ENCODE results near the gene STEAP1.

The STEAP1 gene

DNA sequence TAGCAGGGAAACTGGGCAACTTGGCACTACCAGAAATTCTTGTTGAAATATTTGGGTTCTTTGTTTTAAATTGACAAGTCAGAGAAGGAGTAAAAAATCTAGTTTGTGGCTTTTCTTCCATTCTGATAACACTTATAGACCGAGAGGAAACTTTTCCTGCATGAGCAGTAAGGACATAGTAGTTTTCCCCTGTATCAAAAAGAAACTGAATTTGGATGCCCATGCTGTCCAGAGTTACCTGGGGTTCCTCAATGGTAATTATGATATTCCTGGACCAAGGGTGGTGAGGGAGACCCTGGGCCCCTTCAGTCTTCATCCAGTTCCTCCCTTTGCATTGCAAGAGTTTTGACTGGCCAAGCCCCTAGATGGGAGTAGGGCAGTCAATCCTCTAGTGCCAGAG, 37.4 kb downstream of the STEAP1 start:
- Histone ChIP-seq H3K27me3 (ENCODE audit: control insufficient read depth, low read length) (no peaks in the 10 kb centered on the region), H3K79me2 (ENCODE audit: control insufficient read depth, low read length) (no peaks in the 10 kb centered on the region), H3K4me2 (ENCODE audit: low read length) (no peak overlapping the region), H3K9me2 (replicated peaks; ENCODE audit: control insufficient read depth, low read length) (no peaks in the 10 kb centered on the region), H3K4me3 (ENCODE audit: low read length) (no peak overlapping the region), H3K36me3 (ENCODE audit: control insufficient read depth, low read length) (no peaks in the 10 kb centered on the region), H3K4me1 (ENCODE audit: control insufficient read depth, low read length) (no peaks in the 10 kb centered on the region), H3F3A (ENCODE audit: control insufficient read depth, insufficient read depth) (no peaks in the 10 kb centered on the region), H4K20me1 (ENCODE audit: control insufficient read depth, insufficient read depth, low read depth, low read length) (no peaks in the 10 kb centered on the region), H3K9me3 (ENCODE audit: control insufficient read depth, insufficient read depth, low read length) (peaks cover 20% of the 10 kb centered on the region), H3K27ac (ENCODE audit: low read depth, low read length) (no peak overlapping the region)
- TF ChIP-seq, protein P1, sequence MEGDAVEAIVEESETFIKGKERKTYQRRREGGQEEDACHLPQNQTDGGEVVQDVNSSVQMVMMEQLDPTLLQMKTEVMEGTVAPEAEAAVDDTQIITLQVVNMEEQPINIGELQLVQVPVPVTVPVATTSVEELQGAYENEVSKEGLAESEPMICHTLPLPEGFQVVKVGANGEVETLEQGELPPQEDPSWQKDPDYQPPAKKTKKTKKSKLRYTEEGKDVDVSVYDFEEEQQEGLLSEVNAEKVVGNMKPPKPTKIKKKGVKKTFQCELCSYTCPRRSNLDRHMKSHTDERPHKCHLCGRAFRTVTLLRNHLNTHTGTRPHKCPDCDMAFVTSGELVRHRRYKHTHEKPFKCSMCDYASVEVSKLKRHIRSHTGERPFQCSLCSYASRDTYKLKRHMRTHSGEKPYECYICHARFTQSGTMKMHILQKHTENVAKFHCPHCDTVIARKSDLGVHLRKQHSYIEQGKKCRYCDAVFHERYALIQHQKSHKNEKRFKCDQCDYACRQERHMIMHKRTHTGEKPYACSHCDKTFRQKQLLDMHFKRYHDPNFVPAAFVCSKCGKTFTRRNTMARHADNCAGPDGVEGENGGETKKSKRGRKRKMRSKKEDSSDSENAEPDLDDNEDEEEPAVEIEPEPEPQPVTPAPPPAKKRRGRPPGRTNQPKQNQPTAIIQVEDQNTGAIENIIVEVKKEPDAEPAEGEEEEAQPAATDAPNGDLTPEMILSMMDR (IDR thresholded peaks at IDR 0.05; ENCODE audit: low read depth, low read length, poor library complexity, severe bottlenecking) = no peak
- no peak for TF ChIP-seq EZH2phosphoT487 (IDR thresholded peaks at IDR 0.05; ENCODE audit: borderline replicate concordance, low read length)

DNA sequence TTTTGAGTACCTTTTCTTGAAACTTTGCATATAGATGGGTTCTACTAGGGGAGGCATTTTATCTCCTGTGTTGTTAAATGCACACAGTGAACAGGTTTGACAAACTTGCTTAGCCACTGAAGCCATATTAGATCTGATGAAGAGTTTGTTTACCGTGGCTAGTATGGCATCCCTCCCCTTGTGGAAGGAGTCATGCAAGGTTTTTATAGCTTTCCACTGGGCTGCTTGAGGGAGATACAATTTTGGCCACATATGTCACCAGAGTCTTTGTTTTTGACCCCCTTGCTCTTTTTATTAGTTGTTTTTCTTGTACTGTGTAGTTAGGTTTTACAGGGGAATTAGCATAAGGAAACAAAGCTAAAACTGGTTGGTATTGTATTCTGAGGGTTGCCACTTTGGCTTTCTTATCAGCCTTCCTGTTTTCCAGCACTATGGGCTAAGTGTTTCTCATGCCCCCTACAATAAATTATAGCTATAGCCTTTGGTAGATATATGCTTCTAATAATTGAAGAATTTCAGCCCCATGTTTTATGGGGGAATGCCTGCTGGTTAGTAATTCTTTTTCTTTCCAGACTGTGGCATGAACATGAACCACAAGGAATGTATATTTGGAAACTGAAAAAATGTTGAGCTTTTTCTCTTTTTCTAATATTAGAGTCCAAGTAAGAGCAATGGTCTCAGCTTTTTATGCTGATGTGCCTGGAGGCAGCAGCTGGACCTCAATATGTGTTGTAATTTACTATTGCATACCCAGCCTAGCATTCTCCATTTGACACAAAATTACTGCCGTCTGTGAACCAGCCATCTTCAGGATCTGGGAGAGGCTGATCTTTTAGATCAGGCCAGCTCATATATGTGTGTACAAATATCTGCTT, 38.8 kb downstream of the STEAP1 start:
- Histone ChIP-seq H4K20me1 (ENCODE audit: control insufficient read depth, insufficient read depth, low read depth, low read length) (no peaks in the 10 kb centered on the region), H3K79me2 (ENCODE audit: control insufficient read depth, low read length) (no peaks in the 10 kb centered on the region), H3K4me3 (ENCODE audit: low read length) (no peak overlapping the region), H3K4me1 (ENCODE audit: control insufficient read depth, low read length) (no peaks in the 10 kb centered on the region), H3K4me2 (ENCODE audit: low read length) (no peak overlapping the region), H3F3A (ENCODE audit: control insufficient read depth, insufficient read depth) (no peaks in the 10 kb centered on the region), H3K36me3 (ENCODE audit: control insufficient read depth, low read length) (no peaks in the 10 kb centered on the region), H3K27me3 (ENCODE audit: control insufficient read depth, low read length) (no peaks in the 10 kb centered on the region), H3K27ac (ENCODE audit: low read depth, low read length) (no peak overlapping the region), H3K9me2 (replicated peaks; ENCODE audit: control insufficient read depth, low read length) (no peaks in the 10 kb centered on the region), H3K9me3 (ENCODE audit: control insufficient read depth, insufficient read depth, low read length) (peaks cover 20% of the 10 kb centered on the region)
- TF ChIP-seq, protein P1 (IDR thresholded peaks at IDR 0.05; ENCODE audit: low read depth, low read length, poor library complexity, severe bottlenecking) = no peak
- no peak for TF ChIP-seq EZH2phosphoT487 (IDR thresholded peaks at IDR 0.05; ENCODE audit: borderline replicate concordance, low read length)

DNA sequence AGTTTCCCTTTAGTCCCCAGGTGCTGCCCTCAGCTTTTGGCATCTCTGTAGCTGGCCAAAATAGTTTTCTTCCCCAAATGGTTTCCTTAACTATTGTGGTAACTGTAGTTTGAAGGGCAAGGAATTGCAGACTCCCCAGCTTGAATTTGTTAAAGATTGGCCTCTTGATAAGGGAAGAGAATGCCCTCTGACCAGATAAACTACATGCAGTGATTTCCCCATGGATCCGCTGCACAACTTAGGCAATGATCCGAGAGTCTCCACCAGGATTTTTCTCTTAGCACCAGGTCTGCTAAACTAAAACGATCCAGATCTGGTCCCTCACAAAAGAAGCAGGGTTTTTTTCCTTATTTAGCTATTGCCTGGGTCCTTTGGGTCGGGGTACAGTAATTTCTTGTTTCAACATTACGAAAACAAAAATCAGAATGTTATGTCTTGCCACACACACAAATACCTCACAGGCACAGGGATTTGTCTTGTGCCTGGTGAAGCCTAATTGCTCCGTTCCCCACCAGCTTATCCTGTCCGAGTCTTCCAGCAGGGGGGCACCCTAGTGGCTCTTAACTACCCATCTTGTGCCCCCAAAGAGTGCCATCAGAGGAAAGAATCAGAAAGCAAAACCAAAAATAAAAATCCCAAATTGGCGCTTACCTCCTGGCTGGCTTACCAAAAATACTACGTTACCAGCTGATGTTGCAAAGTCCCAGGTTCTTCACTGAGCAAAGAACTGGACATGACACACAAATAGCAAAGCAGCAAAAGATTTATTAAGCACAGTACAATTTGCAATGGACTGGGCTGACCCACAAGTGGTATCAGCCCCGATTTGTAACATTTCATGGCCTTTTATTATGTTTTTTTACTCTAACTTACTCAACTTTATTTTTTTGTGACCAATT, 40.9 kb downstream of the STEAP1 start:
- no peaks in the 10 kb centered on the region for H3K4me1 ChIP-seq (ENCODE audit: control insufficient read depth, low read length)
- no peaks in the 10 kb centered on the region for H4K20me1 ChIP-seq (ENCODE audit: control insufficient read depth, insufficient read depth, low read depth, low read length)
- H3K27me3 ChIP-seq (ENCODE audit: control insufficient read depth, low read length) = no peaks in the 10 kb centered on the region
- H3K27ac ChIP-seq (ENCODE audit: low read depth, low read length) = no peak overlapping the region
- no peaks in the 10 kb centered on the region for H3F3A ChIP-seq (ENCODE audit: control insufficient read depth, insufficient read depth)
- H3K4me2 ChIP-seq (ENCODE audit: low read length) = no peak overlapping the region
- no peaks in the 10 kb centered on the region for H3K9me2 ChIP-seq (replicated peaks; ENCODE audit: control insufficient read depth, low read length)
- TF ChIP-seq, protein P1 (IDR thresholded peaks at IDR 0.05; ENCODE audit: low read depth, low read length, poor library complexity, severe bottlenecking) = no peak
- no peak for TF ChIP-seq EZH2phosphoT487 (IDR thresholded peaks at IDR 0.05; ENCODE audit: borderline replicate concordance, low read length)
- no peak overlapping the region for H3K4me3 ChIP-seq (ENCODE audit: low read length)
- peaks cover 20% of the 10 kb centered on the region for H3K9me3 ChIP-seq (ENCODE audit: control insufficient read depth, insufficient read depth, low read length)
- no peaks in the 10 kb centered on the region for H3K36me3 ChIP-seq (ENCODE audit: control insufficient read depth, low read length)
- no peaks in the 10 kb centered on the region for H3K79me2 ChIP-seq (ENCODE audit: control insufficient read depth, low read length)
